Measurements from ENCODE around the gene TMEM74B. TPM values are rescaled to one million over a fixed set of nuclear protein-coding genes. Genes with fewer than 3 reads are reported as not detected.
A peak's percentile ranks its signal among the peaks of the same experiment; 100 is the strongest.

The TMEM74B gene
- total and polyA plus RNA-seq, 2 experiments from 2014 or later = 12.3 to 40.3 TPM

DNA sequence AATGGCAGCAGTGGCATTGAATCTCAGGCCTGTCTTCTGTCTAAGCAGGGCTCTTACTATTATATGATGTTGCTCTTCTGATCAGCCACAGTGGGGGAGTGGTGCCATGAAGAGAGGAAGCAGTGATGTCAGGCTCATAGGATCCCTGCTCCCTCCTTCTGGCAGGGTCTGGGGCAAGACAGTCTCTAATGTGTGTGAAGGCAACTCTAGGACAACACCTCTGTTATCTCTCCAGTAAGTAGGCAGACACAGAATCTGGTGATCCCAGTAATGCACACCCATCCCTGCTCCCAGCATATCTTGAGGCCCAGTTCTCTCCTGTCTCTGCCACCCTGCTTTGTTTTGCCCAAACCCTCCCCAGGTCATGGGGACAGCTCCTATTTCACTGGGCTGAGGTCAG is 27.2 kb upstream of the TMEM74B start:
- H3K27ac ChIP-seq = no peak overlapping the region
- H3K36me3 ChIP-seq = no peaks in the 10 kb centered on the region
- H3K4me1 ChIP-seq (ENCODE audit: low read depth) = peaks cover 4% of the 10 kb centered on the region
- DNase-seq (ENCODE audit: low read depth in 1 of 2, low spot score in 1 of 2) = no peak
- H3K4me3 ChIP-seq = no peak overlapping the region
- TF ChIP-seq, protein P1, sequence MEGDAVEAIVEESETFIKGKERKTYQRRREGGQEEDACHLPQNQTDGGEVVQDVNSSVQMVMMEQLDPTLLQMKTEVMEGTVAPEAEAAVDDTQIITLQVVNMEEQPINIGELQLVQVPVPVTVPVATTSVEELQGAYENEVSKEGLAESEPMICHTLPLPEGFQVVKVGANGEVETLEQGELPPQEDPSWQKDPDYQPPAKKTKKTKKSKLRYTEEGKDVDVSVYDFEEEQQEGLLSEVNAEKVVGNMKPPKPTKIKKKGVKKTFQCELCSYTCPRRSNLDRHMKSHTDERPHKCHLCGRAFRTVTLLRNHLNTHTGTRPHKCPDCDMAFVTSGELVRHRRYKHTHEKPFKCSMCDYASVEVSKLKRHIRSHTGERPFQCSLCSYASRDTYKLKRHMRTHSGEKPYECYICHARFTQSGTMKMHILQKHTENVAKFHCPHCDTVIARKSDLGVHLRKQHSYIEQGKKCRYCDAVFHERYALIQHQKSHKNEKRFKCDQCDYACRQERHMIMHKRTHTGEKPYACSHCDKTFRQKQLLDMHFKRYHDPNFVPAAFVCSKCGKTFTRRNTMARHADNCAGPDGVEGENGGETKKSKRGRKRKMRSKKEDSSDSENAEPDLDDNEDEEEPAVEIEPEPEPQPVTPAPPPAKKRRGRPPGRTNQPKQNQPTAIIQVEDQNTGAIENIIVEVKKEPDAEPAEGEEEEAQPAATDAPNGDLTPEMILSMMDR (IDR thresholded peaks at IDR 0.05; ENCODE audit: low read depth, low read length) = no peak
- no peaks in the 10 kb centered on the region for H3K9me3 ChIP-seq (ENCODE audit: low read depth)
- H3K27me3 ChIP-seq = no peaks in the 10 kb centered on the region

DNA sequence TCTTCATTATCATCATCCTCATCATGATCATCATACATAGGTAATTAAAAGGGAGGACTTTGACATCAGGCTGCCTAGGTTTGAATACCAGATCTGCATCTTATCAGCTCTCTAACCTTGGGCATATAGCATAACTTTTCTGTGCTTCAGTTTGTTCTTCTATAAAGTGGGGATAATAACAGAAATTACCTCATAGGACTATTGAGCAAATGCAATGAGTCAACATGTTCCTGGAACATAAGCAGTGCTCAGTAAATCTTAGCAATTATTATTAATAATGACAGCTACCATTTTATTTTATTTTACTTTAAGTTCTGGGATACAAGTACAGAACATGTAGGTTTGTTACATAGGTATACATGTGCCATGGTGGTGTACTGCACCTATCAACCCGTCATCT is 25.7 kb upstream of the TMEM74B start:
- Histone ChIP-seq H3K9me3 (ENCODE audit: low read depth) (no peaks in the 10 kb centered on the region), H3K27ac (no peak overlapping the region), H3K36me3 (no peaks in the 10 kb centered on the region), H3K4me3 (no peak overlapping the region), H3K4me1 (ENCODE audit: low read depth) (peaks cover 4% of the 10 kb centered on the region), H3K27me3 (no peaks in the 10 kb centered on the region)
- no peak for DNase-seq (ENCODE audit: low read depth in 1 of 2, low spot score in 1 of 2)
- TF ChIP-seq, protein P1 (IDR thresholded peaks at IDR 0.05; ENCODE audit: low read depth, low read length) = no peak

DNA sequence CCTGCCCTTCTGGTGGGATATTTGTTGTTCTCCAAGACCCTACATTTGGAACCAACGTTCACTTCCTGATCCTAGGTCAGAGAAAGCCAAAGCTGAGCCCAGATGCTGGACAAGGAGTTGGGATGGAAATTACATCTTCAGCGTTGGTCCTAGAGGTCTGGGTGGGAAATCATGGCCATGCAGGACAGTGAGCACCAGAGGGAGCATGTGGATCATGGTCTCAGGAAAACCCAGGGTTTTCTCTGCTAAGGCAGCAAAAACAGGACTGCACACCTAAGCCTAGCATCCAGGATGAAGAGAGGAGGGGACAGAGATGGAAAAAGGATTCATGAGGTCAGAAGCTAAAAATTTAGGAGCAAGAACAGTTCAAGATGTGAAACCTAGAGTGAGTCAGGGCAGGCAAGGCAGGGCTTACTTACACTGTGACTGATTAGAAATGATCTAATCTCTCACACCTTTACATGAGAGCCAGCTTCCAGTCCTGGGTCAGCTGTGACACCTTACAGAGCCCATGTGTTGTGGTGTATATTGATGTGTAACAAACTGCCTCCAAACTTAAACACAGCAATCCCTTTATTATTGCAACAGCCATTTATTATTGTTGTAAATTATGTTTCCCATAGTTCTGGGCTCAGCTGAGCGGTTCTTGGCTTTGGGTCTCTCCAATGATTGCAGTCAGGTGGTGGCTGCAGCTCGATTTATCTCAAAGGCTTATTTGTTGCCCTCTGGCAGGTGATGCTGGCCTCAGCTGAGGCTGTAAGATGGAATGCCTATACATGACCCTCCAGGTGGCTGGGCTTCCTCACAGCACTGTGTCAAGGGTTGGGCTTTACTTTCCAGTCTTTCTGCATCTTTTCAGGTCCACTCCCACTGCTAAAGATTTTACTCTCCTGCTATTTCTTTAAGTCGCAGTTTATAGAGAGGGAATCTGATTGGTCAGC is 24.9 kb upstream of the TMEM74B start:
- no peaks in the 10 kb centered on the region for H3K9me3 ChIP-seq (ENCODE audit: low read depth)
- peaks cover 4% of the 10 kb centered on the region for H3K4me1 ChIP-seq (ENCODE audit: low read depth)
- H3K27ac ChIP-seq = no peak overlapping the region
- no peaks in the 10 kb centered on the region for H3K27me3 ChIP-seq
- no peaks in the 10 kb centered on the region for H3K36me3 ChIP-seq
- no peak overlapping the region for H3K4me3 ChIP-seq
- TF ChIP-seq, protein P1 (IDR thresholded peaks at IDR 0.05; ENCODE audit: low read depth, low read length) = peak; percentile 29
- DNase-seq (ENCODE audit: low read depth in 1 of 2, low spot score in 1 of 2) = no peak

DNA sequence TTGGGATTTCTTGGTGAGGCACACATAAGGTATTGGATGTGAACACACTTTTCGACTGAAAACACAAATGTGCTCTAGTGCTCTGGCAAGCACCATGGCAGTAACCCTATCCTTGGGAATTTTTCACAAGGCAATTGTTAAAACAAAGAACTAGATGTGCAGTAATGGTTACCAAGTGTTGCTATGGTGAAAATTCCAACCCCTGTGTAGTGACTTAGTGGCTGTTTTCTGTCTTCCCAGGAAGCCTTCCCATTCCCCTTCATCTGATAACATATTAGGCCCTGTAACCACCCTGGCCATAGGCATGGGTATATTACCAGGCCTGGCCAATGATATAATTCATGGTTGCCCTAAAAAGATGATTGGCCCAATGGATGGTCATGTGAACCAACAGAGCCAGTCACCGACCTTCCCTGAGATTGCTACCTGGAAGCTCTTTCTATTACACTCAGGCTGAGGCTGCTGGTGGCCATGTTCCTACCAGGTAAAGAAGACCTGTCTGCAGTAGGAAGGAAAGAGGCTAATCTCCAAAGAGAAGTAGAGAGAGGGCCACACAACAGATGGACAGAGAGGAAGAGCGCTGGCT is 22.6 kb upstream of the TMEM74B start:
- Histone ChIP-seq H3K27me3 (no peaks in the 10 kb centered on the region), H3K4me3 (no peak overlapping the region), H3K27ac (no peak overlapping the region), H3K4me1 (ENCODE audit: low read depth) (peaks cover 1% of the 10 kb centered on the region), H3K36me3 (no peaks in the 10 kb centered on the region), H3K9me3 (ENCODE audit: low read depth) (no peaks in the 10 kb centered on the region)
- no peak for DNase-seq (ENCODE audit: low read depth in 1 of 2, low spot score in 1 of 2)
- TF ChIP-seq, protein P1 (IDR thresholded peaks at IDR 0.05; ENCODE audit: low read depth, low read length) = no peak

DNA sequence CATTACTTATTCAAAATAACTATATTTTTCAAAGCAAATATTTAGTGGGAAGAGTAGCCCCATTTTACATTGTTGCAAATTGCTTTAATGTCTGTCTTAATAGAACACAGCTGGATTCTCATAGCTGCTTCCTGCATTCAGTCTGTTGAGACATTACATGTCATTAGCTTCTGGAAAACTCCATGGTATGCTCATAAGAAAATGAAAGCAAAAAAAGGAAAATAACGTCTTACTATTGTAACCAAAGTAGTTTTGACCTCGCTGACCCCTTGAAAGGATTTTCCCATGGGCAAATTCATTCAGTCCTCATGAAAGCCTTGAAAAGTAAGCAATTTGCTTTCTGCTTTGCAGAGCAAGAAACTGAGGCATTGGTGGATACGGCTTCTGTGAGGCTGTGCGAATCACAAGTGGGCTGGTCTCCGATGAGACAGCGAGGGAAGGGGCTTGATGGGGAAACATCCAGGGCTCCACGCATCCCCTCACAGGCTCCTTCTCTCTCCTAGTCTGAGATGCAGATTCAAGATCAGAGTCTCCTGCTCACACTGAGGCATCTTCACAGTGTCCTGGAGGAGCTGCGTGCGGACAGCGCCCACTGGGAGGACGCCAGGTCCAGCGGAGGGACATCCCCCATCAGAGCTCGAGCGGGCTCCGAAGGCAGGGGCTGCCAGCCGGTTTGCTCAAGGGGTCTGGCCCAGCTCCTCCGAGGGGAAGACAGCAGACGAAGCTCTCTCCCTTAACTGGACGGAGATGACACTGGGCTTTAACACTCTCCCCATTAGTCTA is 21.8 kb upstream of the TMEM74B start:
- no peaks in the 10 kb centered on the region for H3K36me3 ChIP-seq
- TF ChIP-seq, protein P1 (IDR thresholded peaks at IDR 0.05; ENCODE audit: low read depth, low read length) = no peak
- H3K4me3 ChIP-seq = no peak overlapping the region
- no peak for DNase-seq (ENCODE audit: low read depth in 1 of 2, low spot score in 1 of 2)
- H3K27me3 ChIP-seq = no peaks in the 10 kb centered on the region
- H3K9me3 ChIP-seq (ENCODE audit: low read depth) = no peaks in the 10 kb centered on the region
- no peaks in the 10 kb centered on the region for H3K4me1 ChIP-seq (ENCODE audit: low read depth)
- no peak overlapping the region for H3K27ac ChIP-seq
